ENCODE data around the gene KCNH3.

KCNH3 gene

DNA sequence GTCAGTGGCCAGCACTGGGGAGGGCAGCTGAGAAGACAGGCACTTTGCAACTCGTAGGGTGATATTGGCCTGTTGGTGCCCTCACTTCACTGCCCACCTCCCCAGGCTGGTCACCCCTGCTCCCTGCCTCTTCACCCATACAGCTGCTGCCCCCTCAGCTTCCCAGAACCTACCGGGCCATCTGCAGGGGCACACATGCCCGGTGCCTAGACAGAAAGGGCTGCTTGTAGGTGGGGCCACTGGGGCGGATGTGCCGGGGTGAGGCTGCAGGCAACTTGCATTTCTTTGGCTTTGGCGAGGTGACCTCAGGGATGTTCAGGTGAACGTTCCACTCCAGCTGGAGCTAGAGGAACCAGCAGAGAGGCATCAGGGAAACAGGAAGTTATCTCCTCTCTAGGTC is 49.5 kb downstream of the KCNH3 start:
- Histone ChIP-seq H3K27ac (no peak overlapping the region), H3K36me3 (ENCODE audit: control insufficient read depth, insufficient read depth, low read length) (no peaks in the 10 kb centered on the region), H2AFZ (no peak overlapping the region), H3K79me2 (peaks cover 10% of the 10 kb centered on the region), H3K9ac (no peak overlapping the region), H3K4me3 (ENCODE audit: low read depth, low read length) (no peak overlapping the region), H3K4me2 (ENCODE audit: low read length) (no peak overlapping the region), H3K27me3 (ENCODE audit: control insufficient read depth, insufficient read depth, low read length) (no peaks in the 10 kb centered on the region), H3K4me1 (no peaks in the 10 kb centered on the region), H3K9me3 (ENCODE audit: control insufficient read depth, low read length) (no peaks in the 10 kb centered on the region)
- no peak for TF ChIP-seq CTCF (IDR thresholded peaks at IDR 0.05)

- H3K9ac ChIP-seq = no peak overlapping the region
- TF ChIP-seq CTCF (IDR thresholded peaks at IDR 0.05) = no peak
- no peaks in the 10 kb centered on the region for H3K4me1 ChIP-seq
- H3K4me3 ChIP-seq (ENCODE audit: low read depth, low read length) = no peak overlapping the region
- no peaks in the 10 kb centered on the region for H3K36me3 ChIP-seq (ENCODE audit: control insufficient read depth, insufficient read depth, low read length)
- peaks cover 6% of the 10 kb centered on the region for H3K79me2 ChIP-seq
- no peaks in the 10 kb centered on the region for H3K27me3 ChIP-seq (ENCODE audit: control insufficient read depth, insufficient read depth, low read length)
- H2AFZ ChIP-seq = no peak overlapping the region
- no peak overlapping the region for H3K27ac ChIP-seq
- no peaks in the 10 kb centered on the region for H3K9me3 ChIP-seq (ENCODE audit: control insufficient read depth, low read length)
- no peak overlapping the region for H3K4me2 ChIP-seq (ENCODE audit: low read length)
These were observed 50.1 kb downstream of the KCNH3 start for GRCh38 chr12:49588721-49589516.

GRCh38 chr12:49598527-49598926 is 59.7 kb downstream of the KCNH3 start:
- no peak overlapping the region for H3K4me3 ChIP-seq (ENCODE audit: low read depth, low read length)

GRCh38 chr12:49599961-49600360 is 61.1 kb downstream of the KCNH3 start:
- H2AFZ ChIP-seq = no peak overlapping the region
- H3K36me3 ChIP-seq (ENCODE audit: control insufficient read depth, insufficient read depth, low read length) = no peaks in the 10 kb centered on the region
- no peaks in the 10 kb centered on the region for H3K9me3 ChIP-seq (ENCODE audit: control insufficient read depth, low read length)
- no peak overlapping the region for H3K4me3 ChIP-seq (ENCODE audit: low read depth, low read length)
- no peaks in the 10 kb centered on the region for H3K27me3 ChIP-seq (ENCODE audit: control insufficient read depth, insufficient read depth, low read length)
- no peak for TF ChIP-seq CTCF (IDR thresholded peaks at IDR 0.05)
- no peak overlapping the region for H3K9ac ChIP-seq
- H3K4me2 ChIP-seq (ENCODE audit: low read length) = no peak overlapping the region
- no peaks in the 10 kb centered on the region for H3K4me1 ChIP-seq
- H3K79me2 ChIP-seq = no peaks in the 10 kb centered on the region
- H3K27ac ChIP-seq = no peak overlapping the region

More at GRCh38 chr12:49598527-49598926, 59.7 kb downstream of the KCNH3 start:
- Histone ChIP-seq H3K9ac (no peak overlapping the region), H3K79me2 (no peaks in the 10 kb centered on the region), H2AFZ (no peak overlapping the region), H3K9me3 (ENCODE audit: control insufficient read depth, low read length) (no peaks in the 10 kb centered on the region), H3K27me3 (ENCODE audit: control insufficient read depth, insufficient read depth, low read length) (no peaks in the 10 kb centered on the region), H3K4me2 (ENCODE audit: low read length) (no peak overlapping the region), H3K36me3 (ENCODE audit: control insufficient read depth, insufficient read depth, low read length) (no peaks in the 10 kb centered on the region), H3K4me1 (no peaks in the 10 kb centered on the region), H3K27ac (no peak overlapping the region)
- no peak for TF ChIP-seq CTCF (IDR thresholded peaks at IDR 0.05)

DNA sequence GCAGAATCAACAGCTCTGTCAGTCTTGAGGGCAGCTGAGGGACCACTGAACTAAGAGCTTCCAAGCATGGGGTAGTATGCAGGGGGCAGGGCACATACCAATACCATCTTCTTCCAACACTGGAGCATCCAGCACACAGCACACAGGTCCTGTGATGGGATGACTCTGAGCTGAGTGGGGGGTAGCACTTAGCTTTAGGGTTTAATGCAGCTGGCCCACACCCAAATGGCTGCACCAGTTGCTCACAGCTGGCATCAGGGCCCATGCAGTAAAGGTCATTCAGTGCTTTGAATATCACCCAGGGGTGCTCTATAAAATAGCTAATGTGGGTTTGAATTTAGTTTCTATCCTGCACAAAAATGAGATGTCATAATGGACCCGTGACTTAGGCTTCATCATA is 64.9 kb downstream of the KCNH3 start:
- TF ChIP-seq CTCF (IDR thresholded peaks at IDR 0.05) = no peak
- no peaks in the 10 kb centered on the region for H3K9me3 ChIP-seq (ENCODE audit: control insufficient read depth, low read length)
- H3K4me3 ChIP-seq (ENCODE audit: low read depth, low read length) = no peak overlapping the region

More for the DNA sequence above, 64.9 kb downstream of the KCNH3 start:
- no peaks in the 10 kb centered on the region for H3K36me3 ChIP-seq (ENCODE audit: control insufficient read depth, insufficient read depth, low read length)
- H3K27me3 ChIP-seq (ENCODE audit: control insufficient read depth, insufficient read depth, low read length) = no peaks in the 10 kb centered on the region
- H3K27ac ChIP-seq = no peak overlapping the region
- no peak overlapping the region for H3K9ac ChIP-seq
- no peaks in the 10 kb centered on the region for H3K4me1 ChIP-seq
- no peak overlapping the region for H3K4me2 ChIP-seq (ENCODE audit: low read length)
- H3K79me2 ChIP-seq = no peaks in the 10 kb centered on the region
- no peak overlapping the region for H2AFZ ChIP-seq

All from parathyroid adenoma (tissue), 2 donors.